ENCODE measurements around the gene OR6N1.

GRCh38 chr1:158754420-158754819 is 17.6 kb downstream of the OR6N1 start, which contains the start of gene OR6K6:
- TF ChIP-seq CTCF (conservative IDR thresholded peaks at IDR 0.05; ENCODE audit: low read depth, low read length) (no peak), CEBPB (IDR thresholded peaks at IDR 0.05; ENCODE audit: low read depth, low read length) (no peak), POLR2A (IDR thresholded peaks at IDR 0.05; ENCODE audit: low read depth, low read length) (no peak), USF2 (IDR thresholded peaks at IDR 0.05; ENCODE audit: low read depth, low read length) (no peak), RFX5 (IDR thresholded peaks at IDR 0.05; ENCODE audit: low read depth, low read length) (no peak), SMC3 (IDR thresholded peaks at IDR 0.05; ENCODE audit: low read depth, low read length) (no peak), RAD21 (IDR thresholded peaks at IDR 0.05; ENCODE audit: low read length) (no peak), MXI1 (IDR thresholded peaks at IDR 0.05; ENCODE audit: borderline replicate concordance, low read depth, low read length) (no peak), CHD1 (IDR thresholded peaks at IDR 0.05; ENCODE audit: low read depth, low read length) (no peak), NFE2L2 (IDR thresholded peaks at IDR 0.05; ENCODE audit: low read depth, low read length) (no peak), RCOR1 (IDR thresholded peaks at IDR 0.05; ENCODE audit: insufficient replicate concordance, low read length) (no peak), ELK1 (IDR thresholded peaks at IDR 0.05; ENCODE audit: borderline replicate concordance, low read depth, low read length) (no peak), BHLHE40 (IDR thresholded peaks at IDR 0.05; ENCODE audit: low read depth, low read length) (no peak), FOS (IDR thresholded peaks at IDR 0.05; ENCODE audit: low read depth, low read length) (no peak)
